ENCODE measurements around the gene IFI27L1.

DNA sequence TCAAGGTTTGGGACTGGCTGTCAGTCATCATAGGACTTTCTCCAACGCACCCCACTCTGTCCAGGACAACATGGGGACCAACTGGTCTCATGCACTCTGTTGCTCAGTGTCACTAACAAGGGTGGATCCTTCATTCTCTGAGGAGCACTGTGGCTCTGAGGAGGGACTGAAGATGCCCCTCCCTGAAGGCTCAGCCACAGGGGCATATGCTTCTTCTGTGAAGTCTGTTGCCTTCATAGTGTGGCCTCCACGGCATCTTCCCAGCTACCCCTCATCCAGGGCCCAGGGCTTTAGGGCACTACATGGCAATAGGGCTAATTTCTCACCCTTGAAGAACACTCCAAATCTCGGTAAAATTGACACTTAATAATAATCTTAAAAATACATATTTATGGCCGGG is 62.6 kb downstream of the IFI27L1 start:
- TF ChIP-seq, protein P1, sequence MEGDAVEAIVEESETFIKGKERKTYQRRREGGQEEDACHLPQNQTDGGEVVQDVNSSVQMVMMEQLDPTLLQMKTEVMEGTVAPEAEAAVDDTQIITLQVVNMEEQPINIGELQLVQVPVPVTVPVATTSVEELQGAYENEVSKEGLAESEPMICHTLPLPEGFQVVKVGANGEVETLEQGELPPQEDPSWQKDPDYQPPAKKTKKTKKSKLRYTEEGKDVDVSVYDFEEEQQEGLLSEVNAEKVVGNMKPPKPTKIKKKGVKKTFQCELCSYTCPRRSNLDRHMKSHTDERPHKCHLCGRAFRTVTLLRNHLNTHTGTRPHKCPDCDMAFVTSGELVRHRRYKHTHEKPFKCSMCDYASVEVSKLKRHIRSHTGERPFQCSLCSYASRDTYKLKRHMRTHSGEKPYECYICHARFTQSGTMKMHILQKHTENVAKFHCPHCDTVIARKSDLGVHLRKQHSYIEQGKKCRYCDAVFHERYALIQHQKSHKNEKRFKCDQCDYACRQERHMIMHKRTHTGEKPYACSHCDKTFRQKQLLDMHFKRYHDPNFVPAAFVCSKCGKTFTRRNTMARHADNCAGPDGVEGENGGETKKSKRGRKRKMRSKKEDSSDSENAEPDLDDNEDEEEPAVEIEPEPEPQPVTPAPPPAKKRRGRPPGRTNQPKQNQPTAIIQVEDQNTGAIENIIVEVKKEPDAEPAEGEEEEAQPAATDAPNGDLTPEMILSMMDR (conservative IDR thresholded peaks at IDR 0.05; ENCODE audit: low read length) = no peak
- TF ChIP-seq EZH2phosphoT487 (IDR thresholded peaks at IDR 0.05; ENCODE audit: borderline replicate concordance) = no peak

Measured in Loucy (cell line).